CD4-positive, alpha-beta T cell (primary cell): Measurements from ENCODE around the gene UNC80. TPM values are rescaled to one million over a fixed set of nuclear protein-coding genes. Genes with fewer than 3 reads are reported as not detected.
A peak's percentile ranks its signal among the peaks of the same experiment; 100 is the strongest.

ENCODE experiments used
- ATAC-seq: fragments of 200-7000 bp; cut with Tn5 transposase; one replicate; pipeline ENCODE4 v1.10.0; 2022; ENCODE audit warnings: mild to moderate bottlenecking; ENCODE audit not compliant: poor library complexity
- CTCF ChIA-PET: fragments of 350-600 bp; sonication (Branson Sonifier 250); formaldehyde crosslinking; loops from one replicate; lab custom pipeline; 2021; ENCODE audit warnings: antibody characterized with exemption, inconsistent platforms; lab: Charles Lee
- POLR2A ChIA-PET: fragments of 350-600 bp; sonication (Branson Sonifier 250); formaldehyde crosslinking; loops from one replicate; lab custom pipeline; 2021; ENCODE audit warnings: antibody characterized with exemption, inconsistent platforms; lab: Charles Lee
- DNase-seq, 14 experiments: peaks; one replicate each; pipeline ENCODE4 v3.0.0-alpha.2; 2013 to 2020; ENCODE audit warnings: mixed read lengths in 2 of 14
- H3K27ac ChIP-seq, 2 donors: one replicate each; pipeline versions ENCODE4 v1.5.1 to v1.7.0; 2013; ENCODE audit warnings: low read length in 2 of 2, low read depth in 1 of 2, mild to moderate bottlenecking in 1 of 2
- H3K27me3 ChIP-seq, 2 experiments: 1 replicate in 1 of 2; 2 replicates in 1 of 2; pipeline versions ENCODE4 v1.6.1 to v1.7.0; 2013; ENCODE audit warnings: low read length in 2 of 2, control low read depth in 1 of 2, mild to moderate bottlenecking in 1 of 2, moderate library complexity in 1 of 2; ENCODE audit not compliant: insufficient read depth in 2 of 2, control insufficient read depth in 1 of 2
- H3K36me3 ChIP-seq: one replicate; pipeline ENCODE4 v1.6.1; 2013; ENCODE audit warnings: low read length, control low read depth; ENCODE audit not compliant: insufficient read depth
- H3K4me1 ChIP-seq: one replicate; pipeline ENCODE4 v1.6.1; 2013; ENCODE audit warnings: low read length, control low read depth; ENCODE audit not compliant: insufficient read depth
- H3K4me3 ChIP-seq: one replicate; pipeline ENCODE4 v1.5.1; 2013; ENCODE audit warnings: mild to moderate bottlenecking, low read length, moderate library complexity
- H3K9me3 ChIP-seq, 2 experiments: 1 replicate in 1 of 2; 2 replicates in 1 of 2; pipeline versions ENCODE4 v1.6.1 to v1.7.0; 2013; ENCODE audit warnings: low read length in 2 of 2, mild to moderate bottlenecking in 2 of 2, control low read depth in 1 of 2, moderate library complexity in 1 of 2; ENCODE audit not compliant: control insufficient read depth in 1 of 2, insufficient read depth in 1 of 2
- H3K27ac Mint-ChIP-seq: one replicate; pipeline ENCODE4 v1.8.0; 2020; ENCODE audit warnings: mixed read lengths
- H3K27me3 Mint-ChIP-seq: one replicate; pipeline ENCODE4 v1.8.0; 2021; ENCODE audit warnings: mixed read lengths
- H3K36me3 Mint-ChIP-seq: one replicate; pipeline ENCODE4 v1.8.0; 2021; ENCODE audit warnings: low read depth, mixed read lengths
- H3K4me1 Mint-ChIP-seq: one replicate; pipeline ENCODE4 v1.8.0; 2021; ENCODE audit warnings: low read depth, mixed read lengths
- H3K4me3 Mint-ChIP-seq: one replicate; pipeline ENCODE4 v1.8.0; 2020; ENCODE audit warnings: mild to moderate bottlenecking, mixed read lengths
- H3K9me3 Mint-ChIP-seq: one replicate; pipeline ENCODE4 v1.8.0; 2020; ENCODE audit warnings: mixed read lengths
- intact Hi-C, 2 experiments: fragments of 100-400 bp; cut with DNase I in 1 of 2; cut with micrococcal nuclease in 1 of 2; formaldehyde crosslinking; loops; one replicate each; pipeline versions ENCODE4 v1.15.1 to v1.9.0; 2023 to 2025; cut with DNase I, micrococcal nuclease
- total RNA-seq, 174 experiments: library from RNA in 2 of 174; stranded (reverse) in 2 of 174; gene quantifications; one replicate each; pipeline ENCODE4 v1.2.3 and lab custom pipeline; 2021 to 2026
- TF ChIP-seq, protein P1 (sequence below): fragments of 200-600 bp; IDR thresholded peaks from one replicate; pipeline ENCODE4 v1.8.0; 2022; ENCODE audit warnings: antibody characterized with exemption, mild to moderate bottlenecking

UNC80 gene
- total RNA-seq, 2 experiments from 2014 or later = not detected

DNA sequence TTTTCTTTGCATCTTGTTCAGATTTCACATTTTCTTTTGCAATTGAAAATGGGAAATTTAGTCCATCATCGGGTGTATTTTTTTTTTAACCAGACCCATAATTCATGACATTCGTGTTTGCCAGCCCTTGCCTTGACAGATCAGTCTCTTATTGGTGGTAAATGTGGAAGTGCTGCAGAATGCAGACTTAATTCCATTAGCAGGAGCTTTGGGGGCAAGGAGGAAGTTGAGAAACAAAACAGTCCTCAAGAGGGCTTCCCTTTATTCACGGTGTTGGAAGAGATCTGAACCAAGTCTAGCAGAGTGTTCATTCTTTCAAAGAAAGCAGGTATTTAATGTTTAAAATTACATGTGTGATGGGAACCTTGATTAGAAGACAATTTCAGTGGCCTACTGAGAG, 214.2 kb downstream of the UNC80 start:
- Mint-ChIP-seq H3K36me3 (no peaks in the 10 kb centered on the region), H3K27ac (no peak overlapping the region), H3K9me3 (no peaks in the 10 kb centered on the region), H3K27me3 (peaks cover 28% of the 10 kb centered on the region), H3K4me3 (no peak overlapping the region), H3K4me1 (no peaks in the 10 kb centered on the region)
- Histone ChIP-seq H3K4me1 (no peaks in the 10 kb centered on the region), H3K27me3 (no peaks in the 10 kb centered on the region), H3K9me3 (no peaks in the 10 kb centered on the region), H3K36me3 (no peaks in the 10 kb centered on the region), H3K27ac (no peak overlapping the region), H3K4me3 (no peak overlapping the region)
- intact Hi-C loops = no loop called here
- ChIA-PET CTCF (no interaction called here), POLR2A (no interaction called here)
- DNase-seq (no peak), ATAC-seq (no peak)
- TF ChIP-seq, protein P1, sequence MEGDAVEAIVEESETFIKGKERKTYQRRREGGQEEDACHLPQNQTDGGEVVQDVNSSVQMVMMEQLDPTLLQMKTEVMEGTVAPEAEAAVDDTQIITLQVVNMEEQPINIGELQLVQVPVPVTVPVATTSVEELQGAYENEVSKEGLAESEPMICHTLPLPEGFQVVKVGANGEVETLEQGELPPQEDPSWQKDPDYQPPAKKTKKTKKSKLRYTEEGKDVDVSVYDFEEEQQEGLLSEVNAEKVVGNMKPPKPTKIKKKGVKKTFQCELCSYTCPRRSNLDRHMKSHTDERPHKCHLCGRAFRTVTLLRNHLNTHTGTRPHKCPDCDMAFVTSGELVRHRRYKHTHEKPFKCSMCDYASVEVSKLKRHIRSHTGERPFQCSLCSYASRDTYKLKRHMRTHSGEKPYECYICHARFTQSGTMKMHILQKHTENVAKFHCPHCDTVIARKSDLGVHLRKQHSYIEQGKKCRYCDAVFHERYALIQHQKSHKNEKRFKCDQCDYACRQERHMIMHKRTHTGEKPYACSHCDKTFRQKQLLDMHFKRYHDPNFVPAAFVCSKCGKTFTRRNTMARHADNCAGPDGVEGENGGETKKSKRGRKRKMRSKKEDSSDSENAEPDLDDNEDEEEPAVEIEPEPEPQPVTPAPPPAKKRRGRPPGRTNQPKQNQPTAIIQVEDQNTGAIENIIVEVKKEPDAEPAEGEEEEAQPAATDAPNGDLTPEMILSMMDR = no peak

DNA sequence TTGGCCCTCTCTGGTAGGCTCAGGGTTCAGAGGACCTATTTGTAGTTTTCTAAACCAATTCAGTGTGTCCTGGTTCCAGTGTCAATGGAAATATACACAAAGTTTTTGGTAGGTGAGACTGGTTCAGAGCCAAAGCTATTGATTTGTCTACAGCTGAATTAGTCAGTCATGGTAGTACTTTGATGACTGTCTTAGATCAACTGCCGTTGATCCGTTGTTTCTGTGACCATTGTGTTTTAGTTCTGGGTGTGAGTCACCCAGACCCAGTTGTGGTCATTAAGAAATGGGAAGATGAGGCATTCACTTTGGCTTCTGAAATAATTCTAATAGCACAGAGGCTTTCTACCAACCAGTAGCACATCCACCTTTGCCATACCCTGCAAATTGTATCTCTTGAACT, 214.8 kb downstream of the UNC80 start:
- ChIA-PET CTCF (interaction anchor here (1.4 kb wide), 1 partner anchor 9 kb away, joined by 3 read pairs; no protein-coding TSS in a partner anchor), POLR2A (no interaction called here)
- intact Hi-C loops = no loop called here
- DNase-seq = peak in 2 of 14 experiments; percentile 27 to 46
- Histone ChIP-seq H3K4me1 (no peaks in the 10 kb centered on the region), H3K27ac (no peak overlapping the region), H3K4me3 (no peak overlapping the region), H3K9me3 (no peaks in the 10 kb centered on the region), H3K36me3 (no peaks in the 10 kb centered on the region), H3K27me3 (no peaks in the 10 kb centered on the region)
- Mint-ChIP-seq H3K27ac (no peak overlapping the region), H3K27me3 (peaks cover 28% of the 10 kb centered on the region), H3K4me1 (no peaks in the 10 kb centered on the region), H3K36me3 (no peaks in the 10 kb centered on the region), H3K9me3 (no peaks in the 10 kb centered on the region), H3K4me3 (no peak overlapping the region)
- no peak for ATAC-seq
- TF ChIP-seq, protein P1 = no peak

DNA sequence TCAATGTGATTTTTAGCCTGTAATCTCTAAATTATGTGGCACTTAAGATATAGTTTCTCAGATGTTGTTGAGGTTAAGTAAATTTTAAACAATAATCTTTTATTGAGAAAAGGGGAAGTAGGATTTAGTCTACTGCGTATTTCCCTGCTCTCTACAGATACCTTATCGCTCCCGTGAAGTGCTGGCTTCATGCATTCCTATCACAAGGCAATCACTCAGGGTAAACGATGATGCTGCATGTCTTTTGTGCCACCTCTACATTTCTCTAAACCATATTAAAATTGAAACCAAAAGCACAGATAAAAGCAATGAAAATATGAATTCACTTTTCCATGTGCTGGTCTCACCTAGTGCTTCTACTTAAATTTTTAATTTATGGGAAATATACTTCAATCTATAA, 216.4 kb downstream of the UNC80 start:
- H3K27ac Mint-ChIP-seq = no peak overlapping the region
- ChIA-PET POLR2A (no interaction called here), CTCF (no interaction called here)
- Histone ChIP-seq H3K27ac (no peak overlapping the region), H3K4me1 (no peaks in the 10 kb centered on the region), H3K36me3 (no peaks in the 10 kb centered on the region), H3K9me3 (no peaks in the 10 kb centered on the region), H3K4me3 (no peak overlapping the region), H3K27me3 (no peaks in the 10 kb centered on the region)
- ATAC-seq = no peak
- DNase-seq = no peak
- intact Hi-C loops = no loop called here
- no peaks in the 10 kb centered on the region for H3K4me1 Mint-ChIP-seq
- TF ChIP-seq, protein P1 = no peak
- no peaks in the 10 kb centered on the region for H3K9me3 Mint-ChIP-seq
- H3K4me3 Mint-ChIP-seq = no peak overlapping the region
- H3K36me3 Mint-ChIP-seq = no peaks in the 10 kb centered on the region
- peaks cover 28% of the 10 kb centered on the region for H3K27me3 Mint-ChIP-seq
